GM21423 (cell line): Measurements from ENCODE around the gene RAPGEF3.

Experiments
- ATAC-seq: cut with Tn5 transposase; IDR thresholded peaks from one replicate; pipeline ENCODE4 v1.9.1; 2021; ENCODE audit warnings: mild to moderate bottlenecking, moderate library complexity; ENCODE audit not compliant: unreplicated experiment

Gene RAPGEF3

DNA sequence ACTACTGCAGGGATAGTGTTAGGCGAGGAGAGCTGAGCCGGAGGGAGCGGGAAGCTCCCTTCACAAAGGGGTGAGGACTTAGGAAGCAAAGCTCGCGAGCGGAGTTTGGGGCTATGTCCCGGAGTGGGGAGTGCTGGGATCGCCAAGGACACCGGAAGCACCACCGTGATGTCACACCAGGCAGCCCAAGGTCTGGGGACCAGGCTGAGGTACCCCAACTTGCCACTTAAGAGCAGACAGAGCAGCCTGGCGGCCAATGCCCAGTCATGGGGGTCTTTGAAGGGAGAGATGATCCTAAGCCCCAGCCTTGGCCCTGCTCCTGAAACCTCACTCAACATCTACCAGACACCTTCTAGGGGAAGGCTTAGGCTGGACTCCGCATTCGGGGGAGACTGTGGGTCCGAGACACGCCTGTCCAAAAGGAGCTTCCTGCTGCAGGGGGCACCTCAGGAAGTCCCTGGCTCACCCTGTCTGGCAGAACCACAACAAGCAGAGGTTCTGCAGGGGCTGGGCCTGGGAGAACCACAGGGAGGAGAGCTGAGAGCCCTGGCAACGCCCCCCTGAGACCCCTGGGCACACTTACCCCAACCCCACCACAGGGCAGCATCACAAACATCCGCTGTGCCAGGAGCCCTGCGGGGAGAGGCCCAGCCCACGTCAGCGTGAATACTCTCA is 32.1 kb upstream of the RAPGEF3 start:
- ATAC-seq, result no peak

DNA sequence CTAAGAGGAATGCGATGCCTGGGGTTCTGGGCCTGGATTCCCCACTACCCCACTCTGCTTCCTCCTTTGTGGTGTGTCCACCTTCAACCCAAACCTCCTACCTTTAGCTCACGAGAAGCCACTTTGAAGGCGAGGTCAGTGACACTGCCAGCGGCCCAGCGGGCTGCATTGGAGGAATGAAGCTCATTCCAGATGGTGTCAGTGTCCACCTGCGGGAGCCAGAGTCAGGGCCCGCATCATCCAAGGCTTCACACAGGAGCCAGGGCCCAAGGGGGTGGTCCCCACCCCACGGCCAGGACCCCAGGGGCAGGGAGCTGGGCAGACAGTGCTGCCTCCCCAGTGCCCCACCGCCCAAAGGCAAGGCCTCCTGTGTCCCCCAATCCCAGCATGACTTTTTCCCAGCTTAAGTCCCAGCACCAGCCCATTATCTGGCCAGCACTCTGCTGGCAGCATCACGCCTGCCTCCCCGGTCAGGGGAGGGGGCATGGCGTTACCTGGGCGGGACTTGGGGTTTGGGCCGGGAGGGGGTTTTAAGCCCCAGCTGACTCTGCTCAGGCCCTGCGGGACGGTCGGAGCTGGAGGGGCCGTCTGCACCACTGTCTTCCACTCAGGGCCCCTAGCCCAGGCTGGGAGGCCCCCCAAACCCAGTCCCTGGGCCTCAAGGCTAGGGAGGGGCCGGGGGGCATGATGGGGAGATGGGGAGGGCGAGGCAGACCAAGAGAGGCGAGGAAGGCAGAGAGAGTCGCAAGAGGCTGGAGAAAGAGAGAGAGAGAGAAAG is 31.2 kb upstream of the RAPGEF3 start:
- ATAC-seq, result no peak

DNA sequence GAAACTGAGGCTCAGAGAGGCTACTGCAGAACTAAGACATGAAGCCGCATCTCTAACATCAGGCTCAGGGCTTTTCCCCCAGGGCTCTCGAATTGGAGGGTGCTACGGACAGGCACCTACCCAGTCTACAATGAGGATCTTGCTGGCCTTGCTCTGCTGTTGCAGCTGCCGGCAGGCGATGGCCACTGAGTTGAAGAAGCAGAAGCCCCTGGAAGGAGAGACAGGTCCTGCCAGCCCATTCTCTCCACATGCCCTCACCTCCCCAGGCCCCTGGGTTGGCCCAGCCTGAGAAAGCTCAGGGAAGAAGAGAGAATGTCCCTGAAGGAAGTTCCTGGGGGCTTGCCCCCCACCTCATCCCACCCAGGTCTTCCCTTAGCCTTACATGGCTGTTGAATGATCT is 30.5 kb upstream of the RAPGEF3 start:
- no peak for ATAC-seq

DNA sequence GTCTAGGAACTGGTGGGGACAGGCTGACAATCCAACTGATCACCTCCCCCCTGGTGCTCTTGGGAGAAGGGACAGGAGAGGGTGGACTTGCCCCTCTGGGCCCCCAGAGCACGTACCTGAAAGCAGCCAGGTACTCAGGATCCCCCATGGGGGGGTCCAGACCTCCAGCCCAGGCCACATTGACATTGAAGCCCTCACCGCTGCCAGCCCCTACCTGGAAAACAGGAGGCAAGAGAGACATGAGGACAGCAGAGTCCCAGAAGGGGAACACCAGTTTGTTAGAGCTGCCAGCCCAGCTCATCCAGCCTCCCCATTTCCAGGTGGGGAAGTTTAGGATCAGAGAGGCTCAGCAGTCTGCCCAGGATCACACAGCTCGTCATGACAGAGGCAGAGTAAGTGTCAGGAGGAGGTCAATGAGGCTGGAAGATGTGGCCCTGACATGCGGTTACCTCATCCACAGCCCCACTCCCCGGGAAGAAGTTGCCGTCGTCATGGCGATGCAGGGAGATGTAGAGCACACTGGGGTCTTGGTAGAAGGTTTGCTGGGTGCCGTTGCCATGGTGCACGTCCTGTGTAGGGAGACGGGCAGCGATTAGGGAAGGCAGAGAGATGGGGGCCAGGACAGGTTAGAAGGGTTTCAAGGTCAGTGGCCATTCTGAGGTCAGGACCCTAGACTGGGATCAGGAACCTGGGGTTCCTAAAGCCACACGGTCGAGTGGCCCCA is 29.1 kb upstream of the RAPGEF3 start:
- ATAC-seq, result no peak

DNA sequence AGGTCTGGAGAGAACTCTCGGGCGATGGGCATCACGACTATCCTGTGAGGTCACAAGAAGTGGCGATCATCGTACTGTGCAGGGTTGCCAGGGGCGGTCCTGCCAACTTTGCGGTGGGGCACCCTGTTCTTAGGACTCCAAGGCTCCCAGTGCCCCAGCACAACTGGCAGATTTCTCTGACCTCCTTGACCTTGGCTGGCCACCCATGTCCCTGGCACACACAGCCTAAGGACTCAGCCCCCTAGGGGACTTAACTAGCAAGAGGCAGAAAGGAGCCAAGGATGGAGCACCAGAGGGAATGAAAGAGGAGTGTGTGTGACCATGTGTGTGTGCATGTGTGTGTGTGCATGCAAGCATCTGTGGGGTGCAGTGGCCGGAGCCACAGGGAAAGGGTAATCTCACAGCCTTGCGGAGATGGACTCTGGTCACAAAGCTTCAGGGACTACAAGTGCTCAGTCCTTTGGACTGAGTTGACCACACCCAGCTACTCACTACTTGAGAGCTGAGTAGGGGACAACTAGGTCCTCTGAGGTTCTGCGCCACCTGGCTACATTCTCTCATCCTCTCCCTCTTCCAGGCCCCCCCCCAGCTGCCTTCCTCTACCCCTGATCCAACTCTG is 28.1 kb upstream of the RAPGEF3 start:
- ATAC-seq, result no peak

DNA sequence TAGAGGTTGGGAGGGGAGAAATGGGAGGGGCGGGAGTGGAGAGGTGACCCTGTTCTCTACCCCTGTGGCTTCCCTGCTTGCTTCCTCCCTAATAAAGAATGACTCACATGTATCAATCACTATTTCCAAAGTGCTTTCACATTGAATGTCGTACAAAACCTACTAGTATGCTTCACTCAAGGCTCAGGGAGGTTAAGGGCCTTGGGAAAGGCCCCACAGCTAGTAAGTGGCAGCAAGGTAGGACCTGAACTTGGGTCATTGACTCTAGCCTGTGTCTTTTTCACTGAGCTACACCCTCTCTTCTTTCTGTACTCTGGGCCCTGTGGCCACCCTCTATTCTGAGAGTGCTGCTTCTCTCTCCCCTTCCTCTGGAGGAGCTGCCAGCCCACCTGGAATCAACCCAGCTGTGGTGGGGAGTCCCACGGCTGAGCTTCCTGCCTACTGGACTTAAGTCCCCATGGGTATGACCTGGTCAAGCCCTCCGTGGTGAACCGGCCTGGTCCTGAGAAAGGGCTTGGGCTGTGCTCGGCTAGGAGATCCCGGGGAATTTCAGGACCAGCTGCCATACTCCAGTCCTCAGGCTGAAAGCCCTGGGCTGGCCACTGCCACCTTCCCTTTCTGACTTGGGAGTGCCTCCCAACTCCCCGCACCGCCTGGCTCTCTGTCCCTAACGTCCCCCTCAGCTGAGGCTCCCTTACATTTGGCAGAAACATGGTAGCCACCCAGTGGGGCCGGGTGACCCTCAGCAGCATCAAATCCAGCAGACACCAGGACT is 27.4 kb upstream of the RAPGEF3 start:
- ATAC-seq, result no peak

DNA sequence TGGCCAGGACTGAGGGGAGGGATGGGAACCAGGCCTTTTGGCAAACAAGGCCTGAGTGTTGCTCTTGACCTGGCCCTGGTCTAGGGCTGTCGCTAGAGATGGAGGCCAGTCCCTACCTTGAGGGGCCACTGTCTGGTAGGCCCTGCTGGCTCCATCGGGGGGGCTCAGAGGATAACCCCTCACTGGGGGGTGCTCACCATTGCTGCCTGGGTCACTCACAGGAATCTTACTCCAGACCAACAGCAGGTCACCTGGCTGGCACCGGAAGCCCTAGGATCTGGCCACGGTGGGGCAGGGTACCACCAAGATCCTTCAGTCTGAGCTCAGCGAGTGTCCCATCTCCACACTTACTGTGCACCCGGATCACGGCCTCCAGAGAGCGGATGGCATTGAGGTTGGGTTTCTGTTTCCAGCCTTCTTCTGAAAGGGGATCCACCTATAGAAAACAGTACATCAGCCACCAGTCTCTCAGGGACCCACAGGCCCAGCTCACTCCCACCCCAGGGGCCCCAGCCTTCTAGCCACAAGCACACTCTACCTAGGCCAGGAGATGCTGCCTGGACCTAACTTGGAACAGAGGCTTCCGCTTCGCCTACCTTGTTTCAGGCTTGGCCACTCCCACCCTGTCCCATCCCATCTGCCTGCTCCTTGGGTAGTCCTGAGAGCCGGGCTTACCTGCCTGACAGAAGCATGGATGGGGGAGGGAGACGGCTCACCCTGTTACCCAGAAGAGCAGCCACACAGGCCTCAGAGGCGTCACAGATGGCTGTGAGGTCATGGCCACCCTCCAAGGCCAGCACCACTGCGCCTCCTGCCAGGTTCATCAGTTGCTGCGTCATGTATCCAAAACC is 26.6 kb upstream of the RAPGEF3 start:
- no peak for ATAC-seq

DNA sequence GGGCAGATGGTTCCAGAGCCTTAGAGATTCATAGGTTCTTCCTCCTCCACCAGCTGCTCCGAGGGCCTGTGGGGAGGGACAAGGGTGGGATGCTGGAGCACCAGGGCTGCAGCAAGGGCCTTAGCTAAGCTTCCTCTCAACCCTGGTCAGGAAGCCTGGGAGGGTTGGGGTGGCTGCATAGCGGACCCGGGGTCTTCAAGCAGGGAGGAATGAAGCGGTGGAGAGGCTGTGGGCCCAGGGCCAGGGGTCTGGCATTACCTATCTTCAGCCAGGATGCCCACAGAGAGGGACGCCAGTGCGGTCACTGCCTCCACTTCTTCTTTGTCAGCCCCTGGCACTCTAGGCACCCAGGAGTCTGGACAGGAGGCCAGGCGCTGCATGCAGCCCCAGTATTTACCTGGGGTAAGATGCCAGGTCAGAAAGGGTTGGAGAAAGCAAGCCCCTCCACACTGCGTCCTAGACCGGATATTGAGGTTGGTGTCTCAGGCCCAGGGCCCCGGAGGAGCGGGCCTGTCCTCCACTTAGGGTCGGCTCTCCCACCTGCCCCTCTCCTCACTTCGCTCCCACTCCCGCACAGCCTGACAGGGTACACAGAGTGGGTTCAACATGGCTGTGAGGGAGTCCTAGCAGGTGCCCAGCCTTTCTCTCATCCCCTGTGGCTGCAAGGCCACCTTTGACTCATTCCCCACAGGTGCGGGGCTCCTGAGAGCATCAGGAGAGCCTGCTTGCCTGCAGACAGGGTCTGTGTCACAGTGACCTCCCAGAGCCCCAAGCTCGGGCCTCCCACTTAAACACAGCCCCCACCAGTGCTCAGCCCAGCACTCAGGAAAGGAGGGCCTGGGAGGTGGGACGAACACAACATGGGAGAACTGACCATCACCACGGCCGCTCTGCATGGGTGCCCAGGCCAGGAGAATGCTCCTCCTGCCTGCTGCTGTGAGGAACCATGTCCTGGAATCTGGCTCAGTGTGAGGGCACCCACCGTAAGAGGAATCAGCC is 25.4 kb upstream of the RAPGEF3 start:
- no peak for ATAC-seq

DNA sequence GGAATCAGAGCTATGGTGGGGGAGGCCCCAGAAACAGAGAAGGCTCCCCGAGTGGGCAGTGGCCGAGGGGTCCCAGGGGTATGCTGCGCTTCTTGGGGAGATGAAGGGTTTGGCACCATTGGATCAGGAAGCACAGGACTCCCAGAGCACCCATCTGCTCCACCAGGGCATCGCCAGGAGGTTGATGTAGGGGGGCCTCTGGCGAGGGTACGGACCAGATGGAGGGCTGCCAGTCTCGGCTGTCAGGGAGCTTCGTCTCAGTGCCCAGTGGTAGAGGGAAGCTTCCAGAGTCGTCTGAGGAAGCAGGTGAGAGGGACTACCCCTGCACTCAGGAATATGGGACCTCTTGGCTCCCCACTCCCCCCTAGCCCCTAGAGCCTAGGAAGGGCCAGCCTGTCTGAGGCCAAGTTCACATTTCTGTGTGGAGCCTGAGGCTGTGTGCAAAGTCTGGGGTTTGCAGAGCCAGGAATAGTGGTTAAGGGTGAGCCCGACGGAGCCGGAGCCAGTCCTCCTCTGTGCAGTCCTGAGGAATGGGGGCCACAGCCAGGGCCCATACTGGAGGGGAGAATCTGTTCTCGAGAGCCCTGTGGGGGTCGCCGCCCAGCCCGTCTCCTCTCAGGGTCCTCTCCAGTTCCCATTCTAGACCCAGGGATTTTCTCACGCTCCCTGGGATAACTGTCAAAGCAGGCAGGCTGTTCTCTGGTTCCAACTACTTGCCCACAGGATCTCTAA is 24.5 kb upstream of the RAPGEF3 start:
- ATAC-seq, result no peak

DNA sequence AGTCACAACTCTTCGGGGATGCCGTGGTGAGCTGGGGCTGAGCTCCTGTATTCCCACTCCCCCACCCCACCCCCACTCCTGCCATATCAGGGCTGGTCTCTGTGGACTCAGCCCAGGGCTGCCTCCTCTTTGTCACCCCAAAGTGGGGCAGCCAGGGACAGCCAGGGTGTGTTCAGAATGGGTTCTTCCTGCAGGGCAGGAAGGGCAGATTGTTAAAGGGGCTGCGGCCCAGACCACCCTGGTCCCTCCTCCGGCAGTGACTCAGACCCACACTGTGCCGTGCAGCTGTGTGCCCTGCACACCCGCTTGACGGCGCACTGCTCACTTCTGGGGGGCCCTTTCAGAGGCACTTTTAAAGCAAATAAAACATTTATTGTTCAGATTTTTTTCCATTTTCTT is 23.7 kb upstream of the RAPGEF3 start:
- no peak for ATAC-seq

DNA sequence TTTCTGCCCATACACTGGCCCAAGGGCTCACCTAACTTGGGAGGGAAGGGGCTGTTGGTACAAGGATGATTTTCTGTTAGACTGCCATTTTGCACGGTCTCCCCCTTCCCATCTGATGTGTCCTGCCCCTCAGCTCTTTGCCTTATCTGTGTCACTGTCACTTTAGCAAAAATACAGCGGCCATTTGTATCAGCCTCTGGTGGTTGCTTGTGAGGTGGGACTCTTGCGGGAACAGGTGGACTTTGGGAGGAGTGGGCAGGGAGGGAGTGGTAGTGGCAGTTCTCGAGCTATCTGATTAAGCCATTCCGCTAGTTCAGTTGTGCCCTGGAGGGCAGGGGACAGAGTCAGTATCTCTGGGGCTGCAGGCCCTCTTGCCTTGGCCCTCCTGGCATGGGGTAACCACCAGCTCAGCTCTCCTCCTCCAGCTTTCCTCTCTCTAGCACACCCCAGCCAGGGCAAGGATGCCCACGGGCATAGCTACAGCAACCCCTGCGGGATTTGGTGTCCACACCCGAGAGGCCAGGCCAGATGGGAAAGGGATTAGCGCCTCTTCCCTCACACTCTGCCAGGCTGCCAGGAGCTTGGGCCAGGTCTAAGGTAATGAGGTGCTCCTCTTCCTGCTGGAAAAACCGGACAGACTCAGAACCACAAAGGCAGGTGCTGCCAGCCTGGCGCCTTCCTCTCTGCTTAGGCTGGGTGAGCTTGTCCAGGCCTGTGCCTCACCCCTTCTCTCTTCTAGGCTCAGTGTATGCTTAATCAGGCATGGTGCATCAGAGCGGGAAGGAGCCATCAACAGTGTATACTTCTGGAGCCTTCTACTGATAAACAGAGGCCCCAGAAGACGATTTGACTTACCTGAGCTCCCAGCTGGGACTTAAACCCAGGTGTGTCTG is 23.0 kb upstream of the RAPGEF3 start:
- no peak for ATAC-seq

DNA sequence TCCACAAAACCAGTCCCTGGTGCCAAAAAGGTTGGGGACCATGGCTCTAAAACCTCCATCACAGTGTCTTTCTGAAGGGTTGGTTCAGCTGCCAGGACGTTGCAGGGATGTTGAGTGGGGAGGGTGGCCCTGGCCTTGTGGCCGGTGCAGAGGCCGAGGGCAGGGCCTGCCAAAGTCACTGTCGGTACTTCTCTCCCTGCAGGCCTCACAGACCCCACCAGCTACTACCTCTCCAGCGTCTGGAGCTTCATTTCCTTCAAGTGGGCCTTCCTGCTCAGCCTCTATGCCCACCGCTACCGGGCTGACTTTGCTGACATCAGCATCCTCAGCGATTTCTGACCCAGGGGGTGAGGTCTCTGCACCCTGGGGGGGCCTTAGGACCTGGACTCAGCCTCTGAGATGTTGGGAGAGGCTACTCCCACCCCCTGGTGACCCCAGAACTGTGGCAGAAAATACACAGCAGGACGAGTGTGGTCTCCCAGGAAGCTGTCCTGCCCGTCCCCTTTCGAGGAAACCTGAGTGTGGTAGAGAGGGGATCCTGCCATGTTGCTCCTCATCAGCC is 21.3 kb upstream of the RAPGEF3 start:
- no peak for ATAC-seq

DNA sequence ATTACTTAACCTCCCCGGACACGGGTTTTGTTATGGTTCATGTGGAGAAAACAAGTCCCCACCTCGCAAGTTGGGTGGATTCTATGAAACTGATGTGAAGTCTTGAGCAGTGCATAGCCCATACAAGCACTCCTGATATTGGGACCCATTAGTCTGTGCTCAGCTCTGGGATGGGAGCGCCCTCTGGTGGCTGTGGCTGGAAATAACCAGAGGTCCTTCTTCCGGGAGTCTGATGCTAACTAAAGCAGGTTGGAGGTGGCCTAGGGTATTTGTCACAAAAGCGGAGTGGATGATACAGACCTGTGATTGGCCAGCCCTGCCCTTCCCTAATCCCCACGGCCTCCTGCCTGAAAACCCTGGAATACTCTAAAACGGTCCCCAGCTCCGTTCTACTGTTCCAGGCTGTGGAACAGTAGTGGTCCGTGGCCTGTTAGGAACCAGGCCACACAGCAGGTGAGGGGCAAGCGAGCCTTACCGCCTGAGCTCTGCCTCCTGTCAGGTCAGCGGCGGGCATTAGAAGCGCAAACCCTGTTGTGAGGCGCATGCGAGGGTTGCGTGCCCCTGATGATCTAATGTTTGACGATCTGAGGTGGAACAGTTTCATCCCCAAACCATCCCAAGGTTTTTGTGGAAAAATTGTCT is 20.7 kb upstream of the RAPGEF3 start:
- peak; percentile 78 for ATAC-seq

DNA sequence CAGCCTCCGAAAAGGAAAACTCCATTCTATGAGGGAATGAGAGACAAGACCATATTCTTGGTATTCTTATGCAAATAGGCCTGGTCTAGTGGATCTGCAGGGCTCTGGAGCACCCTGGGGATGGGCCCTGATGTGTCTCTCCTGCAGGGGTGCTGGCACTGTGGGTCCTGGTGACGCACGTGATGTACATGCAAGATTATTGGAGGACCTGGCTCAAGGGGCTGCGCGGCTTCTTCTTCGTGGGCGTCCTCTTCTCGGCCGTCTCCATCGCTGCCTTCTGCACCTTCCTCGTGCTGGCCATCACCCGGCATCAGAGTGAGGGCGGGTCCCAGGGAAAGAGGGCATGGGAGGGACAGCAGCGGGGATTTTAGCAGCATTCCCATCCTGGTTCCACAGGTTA is 20.2 kb upstream of the RAPGEF3 start:
- no peak for ATAC-seq

DNA sequence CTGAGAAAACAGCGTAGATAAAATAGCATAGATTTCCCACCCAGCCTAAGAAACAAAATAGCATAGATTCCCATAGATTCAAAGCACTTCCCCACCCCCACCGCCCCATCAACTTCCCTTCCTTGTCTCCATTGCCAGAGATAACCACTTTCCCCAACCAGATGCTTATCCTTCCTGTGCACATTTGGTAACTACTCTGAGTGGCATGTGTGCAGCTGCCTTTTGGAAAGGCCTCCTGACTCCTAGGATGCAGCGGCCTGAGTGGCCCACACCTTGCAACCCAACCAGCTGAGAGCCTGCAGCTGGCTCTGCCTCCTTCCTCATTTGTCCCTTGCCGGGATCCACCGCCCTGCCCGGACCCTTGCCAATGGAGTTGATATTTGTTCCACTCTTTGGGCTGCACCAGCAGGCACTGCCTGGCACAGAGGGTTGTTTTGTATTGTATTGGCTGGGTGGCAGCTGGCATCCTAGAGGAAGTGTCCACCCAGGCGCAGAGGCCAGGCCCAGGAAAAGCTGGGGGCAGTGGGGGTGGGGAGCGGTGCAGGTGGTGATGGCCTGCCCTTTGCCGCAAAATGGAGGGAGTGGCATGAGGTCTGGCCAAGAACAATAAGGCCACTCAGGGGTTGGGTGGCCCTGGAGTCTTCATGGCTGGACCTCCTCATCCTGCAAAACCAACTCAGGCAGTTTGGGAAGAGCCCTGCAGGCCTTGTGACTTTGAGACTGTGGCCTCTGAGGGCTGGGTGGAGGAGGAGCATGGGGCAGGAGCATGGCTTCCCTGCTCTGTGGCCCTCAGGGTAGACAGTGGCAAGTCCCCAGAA is 19.3 kb upstream of the RAPGEF3 start:
- ATAC-seq, result no peak
